NOMO-1 treated with DMSO at 0.1 percent for 48 hours (cell line): Measurements from ENCODE around the gene CCDC81.

ENCODE experiments used
- DNase-seq: peaks from one replicate; lab custom pipeline; 2025; ENCODE audit not compliant: unreplicated experiment; lab: John Stamatoyannopoulos, UW

Gene CCDC81

DNA sequence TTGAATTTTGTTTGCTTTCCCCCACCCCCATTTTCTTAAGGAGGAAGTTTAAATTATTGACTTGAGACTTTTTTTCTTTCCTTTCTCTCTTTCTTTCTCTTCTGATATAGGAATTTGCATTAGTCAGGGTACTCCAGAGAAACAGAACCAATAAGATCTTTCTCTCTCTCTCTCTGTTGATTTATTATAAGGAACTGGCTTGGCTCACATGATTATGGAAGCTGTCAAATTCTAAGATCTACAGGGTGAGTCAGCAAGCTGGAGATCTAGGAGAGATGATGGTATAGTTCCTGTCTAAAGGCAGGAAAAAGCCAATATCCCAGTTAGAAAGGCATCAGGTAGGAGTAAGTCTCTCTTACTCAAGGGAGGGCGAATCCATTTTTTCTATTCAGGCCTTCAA, 64.0 kb downstream of the CCDC81 start:
- DNase-seq = peak; percentile 27

DNA sequence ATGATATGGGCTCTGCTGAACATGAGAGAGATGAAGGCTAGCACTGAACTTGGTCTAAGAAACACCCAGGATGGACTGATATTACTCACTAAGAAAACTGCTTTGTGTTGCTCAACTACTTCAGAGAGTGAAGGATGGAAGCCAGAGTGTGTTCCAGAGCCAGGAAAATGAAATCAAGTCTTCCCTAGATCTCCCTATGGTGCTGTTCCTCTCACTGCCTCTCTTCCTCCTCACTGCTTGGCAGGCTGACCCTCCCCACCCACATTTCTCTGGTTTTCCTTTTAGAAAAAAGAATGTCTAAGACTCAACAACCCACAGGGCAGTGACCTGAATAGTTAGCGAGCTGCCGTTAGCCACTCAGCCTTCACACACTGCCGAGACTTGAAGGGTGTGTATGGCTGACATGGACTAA, 65.6 kb downstream of the CCDC81 start:
- no peak for DNase-seq

DNA sequence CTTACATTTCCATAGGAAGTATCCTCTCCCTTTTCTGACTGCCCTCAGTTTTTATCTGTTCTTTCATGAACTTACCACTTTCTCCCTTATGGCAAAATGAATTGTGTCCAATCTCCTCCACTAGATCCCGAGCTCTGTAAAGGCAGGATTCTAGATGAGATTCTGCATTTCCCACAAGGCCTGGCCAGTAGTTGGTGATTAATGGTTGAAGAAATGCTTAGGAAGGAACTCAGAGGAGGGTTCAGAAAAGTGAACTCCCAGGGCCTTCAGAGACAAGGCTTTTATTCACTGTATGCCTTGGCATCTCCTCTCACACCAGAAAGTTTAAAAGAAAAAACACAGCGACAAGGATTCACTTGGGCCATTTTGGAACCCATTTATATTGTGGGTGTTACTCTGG, 66.2 kb downstream of the CCDC81 start:
- DNase-seq = no peak

DNA sequence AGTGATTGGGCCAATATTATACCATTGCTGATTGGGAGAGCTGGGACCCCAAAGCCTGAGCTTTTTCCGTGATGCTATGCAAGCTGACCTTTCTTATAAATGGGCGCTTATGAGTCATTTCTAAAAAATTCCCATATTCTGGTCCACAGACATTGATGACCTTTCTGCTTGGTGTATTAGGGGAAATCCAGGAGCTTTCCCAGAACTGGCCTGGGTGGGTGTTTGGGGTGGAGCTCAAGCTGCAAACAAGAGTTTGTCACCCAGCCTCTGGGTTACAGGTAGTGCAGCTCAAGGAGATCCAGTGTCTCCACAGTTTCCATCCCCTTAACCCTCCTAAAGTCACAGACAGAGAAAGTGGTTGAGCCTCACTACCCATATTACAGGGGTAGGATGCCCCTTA, 67.7 kb downstream of the CCDC81 start:
- DNase-seq = no peak

DNA sequence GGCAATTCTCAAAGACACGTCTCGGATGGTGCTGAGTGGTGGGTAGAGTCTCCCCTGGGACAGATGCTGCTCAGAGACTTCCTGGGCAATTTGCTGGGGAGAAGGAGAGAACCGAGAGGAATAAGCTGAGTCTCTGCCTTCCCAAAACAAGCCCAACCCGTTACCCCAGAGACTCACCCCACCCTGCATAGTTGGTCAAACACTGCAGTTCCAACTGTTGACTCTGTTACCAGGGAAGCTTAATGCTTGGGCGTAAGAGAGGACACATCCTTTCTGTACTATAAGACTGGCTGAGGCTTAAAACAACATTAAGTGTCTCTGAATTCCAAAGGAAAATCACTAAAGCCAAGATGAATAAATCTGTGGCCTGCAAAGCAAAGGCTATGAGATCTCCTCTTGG, 68.1 kb downstream of the CCDC81 start:
- no peak for DNase-seq

DNA sequence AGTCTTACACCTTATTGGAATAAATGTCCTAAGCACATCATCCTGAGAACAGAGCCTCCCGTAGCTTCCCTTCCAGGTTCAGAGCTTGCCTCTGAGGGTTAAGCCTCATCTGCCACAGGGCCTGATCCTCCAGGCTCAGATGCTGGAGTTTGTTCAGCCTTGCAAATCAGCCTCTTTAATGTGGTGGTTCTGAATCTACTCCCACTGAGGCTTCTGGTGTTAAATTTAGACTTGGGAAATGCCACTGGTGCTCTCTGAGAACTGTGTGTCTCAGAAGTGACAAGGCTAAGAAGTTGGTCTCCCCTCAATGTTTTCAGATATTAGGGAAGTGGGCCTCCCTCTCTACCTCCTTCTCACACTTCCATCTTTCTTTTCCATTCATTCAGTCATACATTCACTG, 68.7 kb downstream of the CCDC81 start:
- DNase-seq = no peak

DNA sequence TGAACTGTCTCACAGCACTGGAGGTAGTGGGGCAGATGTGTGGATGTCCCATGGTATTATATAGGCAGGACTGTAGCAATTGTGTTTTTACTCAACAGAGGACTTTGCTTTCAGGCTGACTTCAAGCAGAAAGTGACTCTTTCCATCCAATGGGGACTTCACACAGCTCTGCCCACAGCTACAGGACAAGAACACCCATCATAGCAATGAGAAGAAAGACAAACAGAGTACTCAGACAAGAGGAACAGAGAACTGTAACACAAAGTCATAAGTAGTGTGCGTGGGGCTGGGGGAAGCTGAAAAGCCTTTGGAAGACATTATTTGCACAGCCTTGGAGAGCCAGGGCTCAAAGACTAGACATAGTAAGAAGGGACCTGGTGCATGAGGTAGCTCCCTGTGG, 70.3 kb downstream of the CCDC81 start:
- no peak for DNase-seq

DNA sequence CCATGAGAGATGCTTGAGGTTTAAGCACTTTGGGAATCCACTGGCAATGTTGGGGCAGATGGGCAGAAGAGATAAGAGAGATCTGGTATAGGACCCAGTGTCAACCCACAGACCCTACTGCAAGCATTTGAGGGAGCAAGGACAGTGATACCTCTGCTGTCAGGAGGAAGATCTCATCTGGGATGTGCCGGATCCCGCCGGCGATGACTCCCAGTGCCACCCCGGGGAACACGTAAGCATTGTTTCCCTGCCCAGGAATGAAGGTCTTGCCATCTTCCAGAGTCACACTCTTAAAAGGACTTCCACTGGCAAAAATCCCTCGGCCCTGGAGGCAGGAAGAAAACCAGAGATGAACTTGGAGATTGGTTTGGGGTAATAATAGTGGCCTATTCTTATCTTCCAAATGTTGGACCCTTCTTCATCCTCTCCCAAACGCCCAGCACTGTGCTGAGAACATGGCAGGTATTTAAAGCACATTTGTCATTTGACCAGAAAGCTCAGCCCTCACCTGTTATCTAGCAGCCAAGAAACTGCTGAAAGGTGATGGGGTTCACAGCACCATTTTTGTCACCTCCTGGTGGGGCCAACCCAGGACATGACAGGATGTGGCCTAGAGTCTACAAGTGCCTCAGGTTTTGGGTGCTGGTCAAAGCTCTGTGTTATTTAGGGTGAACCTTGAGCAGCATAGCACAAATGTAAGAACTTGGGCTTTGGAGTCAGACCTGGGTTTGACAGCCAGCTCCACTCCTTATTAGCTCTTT, 71.7 kb downstream of the CCDC81 start:
- no peak for DNase-seq

DNA sequence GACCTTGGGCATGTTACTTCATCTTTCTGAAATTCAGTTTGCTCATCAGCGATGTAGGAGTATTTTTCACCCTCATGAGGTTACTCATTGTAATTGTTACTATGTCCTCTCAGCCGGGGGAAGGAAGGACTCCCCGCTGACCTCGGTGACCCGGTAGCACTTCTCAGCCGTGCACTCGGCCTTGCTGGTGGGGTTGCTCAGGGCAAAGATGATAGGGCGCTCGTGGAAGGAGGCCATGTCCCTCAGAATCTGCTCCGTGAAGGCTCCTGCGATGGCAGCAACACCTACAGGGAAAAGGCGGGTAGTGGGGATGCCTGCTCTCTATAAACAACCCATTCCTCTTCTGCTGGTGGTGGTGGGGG, 72.2 kb downstream of the CCDC81 start:
- no peak for DNase-seq

DNA sequence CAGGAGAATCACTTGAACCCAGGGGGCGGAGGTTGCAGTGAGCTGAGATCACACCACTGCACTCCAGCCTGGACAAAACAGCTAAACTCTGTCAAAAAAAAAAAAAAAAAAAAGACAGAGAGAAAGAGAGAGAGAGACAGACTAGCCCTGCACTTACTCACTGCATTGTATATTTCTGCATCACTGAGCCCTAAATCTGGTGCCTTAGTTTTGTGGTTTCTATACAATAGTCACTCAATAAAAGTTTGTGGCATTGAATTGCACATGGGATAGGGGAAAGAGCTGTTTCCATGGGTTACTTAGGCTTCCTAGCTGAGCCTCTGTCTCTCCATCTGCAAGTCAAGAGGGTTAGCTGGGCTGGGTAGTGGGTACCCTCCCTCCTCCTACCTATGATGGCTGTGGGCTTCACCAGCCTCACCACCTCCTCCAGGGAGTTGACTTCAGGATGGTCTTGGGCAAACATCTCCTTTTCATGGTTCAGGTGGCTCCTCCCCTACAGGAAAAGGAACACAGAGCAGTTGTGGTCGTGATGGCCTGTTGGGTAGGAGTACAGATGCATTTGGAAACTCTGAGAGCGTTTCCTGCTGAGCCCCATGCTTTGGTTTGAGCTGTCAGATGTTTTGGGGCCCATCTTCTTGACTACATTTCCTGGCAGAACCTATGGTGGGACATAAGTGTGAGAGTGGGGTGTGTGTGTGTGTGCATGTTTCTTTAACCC, 73.2 kb downstream of the CCDC81 start:
- DNase-seq = no peak

DNA sequence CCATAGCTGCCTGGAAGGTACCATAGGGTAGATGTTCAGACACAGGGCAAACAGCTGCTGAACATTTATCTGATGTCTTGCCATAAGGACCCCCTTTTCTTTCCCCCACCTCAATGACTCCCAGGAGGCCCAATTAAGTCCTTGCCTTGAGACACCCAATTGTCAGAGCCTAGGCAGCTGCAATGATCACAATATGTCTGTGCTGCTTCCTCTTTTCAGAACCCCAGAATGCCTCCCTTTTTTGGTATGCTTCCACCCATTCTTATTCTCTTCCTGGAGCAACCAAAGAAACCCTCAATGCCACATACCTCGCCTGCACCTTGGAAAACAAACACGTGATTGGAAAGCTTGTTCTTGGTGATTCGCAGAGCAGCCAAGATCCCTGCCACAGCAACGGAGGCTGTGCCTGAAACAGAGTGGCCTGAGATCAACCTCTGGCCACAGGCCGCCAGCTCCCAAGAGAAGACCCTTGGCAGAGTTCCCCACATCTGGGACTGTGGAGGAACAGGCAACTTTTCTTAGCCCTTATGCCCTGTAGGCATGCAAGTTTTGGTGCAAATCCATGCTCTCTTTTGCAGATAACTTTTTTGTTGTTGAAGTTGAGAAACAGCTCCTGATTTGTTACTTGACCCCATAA, 75.4 kb downstream of the CCDC81 start:
- no peak for DNase-seq

DNA sequence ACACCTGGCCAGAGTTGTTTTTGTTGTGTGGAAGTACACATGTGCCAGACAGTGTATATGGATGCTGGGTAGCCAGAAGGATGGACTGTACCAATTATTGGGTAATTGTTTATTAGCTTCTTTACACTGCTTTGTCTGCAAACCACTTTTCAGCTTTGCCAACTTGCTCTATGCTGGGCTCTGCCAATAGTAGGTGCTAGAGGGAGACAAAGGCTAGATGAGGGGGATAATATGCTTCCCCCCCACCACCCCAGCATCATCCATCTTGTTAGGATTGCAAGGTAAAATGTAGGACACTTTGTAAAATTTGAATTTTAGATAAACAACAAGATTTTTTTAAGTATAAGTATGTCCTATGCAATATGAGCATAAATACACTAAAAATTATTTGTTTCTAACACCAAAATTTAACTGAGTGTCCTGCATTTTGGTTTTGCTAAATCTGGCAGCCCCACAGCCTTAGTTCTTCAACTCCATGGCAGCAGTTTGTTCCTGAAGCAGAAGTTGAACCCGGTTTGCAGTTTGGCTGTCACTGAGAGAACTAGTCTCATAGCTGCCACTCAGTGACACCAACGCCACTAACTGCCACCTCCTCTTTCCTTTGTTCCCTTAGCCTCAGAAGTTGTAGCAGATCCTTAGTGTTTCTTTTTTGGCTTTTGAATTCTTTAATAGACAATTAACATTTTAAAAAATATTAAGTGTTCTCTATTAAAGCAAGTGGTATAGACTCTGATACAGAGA, 78.8 kb downstream of the CCDC81 start:
- peak; percentile 18 for DNase-seq

DNA sequence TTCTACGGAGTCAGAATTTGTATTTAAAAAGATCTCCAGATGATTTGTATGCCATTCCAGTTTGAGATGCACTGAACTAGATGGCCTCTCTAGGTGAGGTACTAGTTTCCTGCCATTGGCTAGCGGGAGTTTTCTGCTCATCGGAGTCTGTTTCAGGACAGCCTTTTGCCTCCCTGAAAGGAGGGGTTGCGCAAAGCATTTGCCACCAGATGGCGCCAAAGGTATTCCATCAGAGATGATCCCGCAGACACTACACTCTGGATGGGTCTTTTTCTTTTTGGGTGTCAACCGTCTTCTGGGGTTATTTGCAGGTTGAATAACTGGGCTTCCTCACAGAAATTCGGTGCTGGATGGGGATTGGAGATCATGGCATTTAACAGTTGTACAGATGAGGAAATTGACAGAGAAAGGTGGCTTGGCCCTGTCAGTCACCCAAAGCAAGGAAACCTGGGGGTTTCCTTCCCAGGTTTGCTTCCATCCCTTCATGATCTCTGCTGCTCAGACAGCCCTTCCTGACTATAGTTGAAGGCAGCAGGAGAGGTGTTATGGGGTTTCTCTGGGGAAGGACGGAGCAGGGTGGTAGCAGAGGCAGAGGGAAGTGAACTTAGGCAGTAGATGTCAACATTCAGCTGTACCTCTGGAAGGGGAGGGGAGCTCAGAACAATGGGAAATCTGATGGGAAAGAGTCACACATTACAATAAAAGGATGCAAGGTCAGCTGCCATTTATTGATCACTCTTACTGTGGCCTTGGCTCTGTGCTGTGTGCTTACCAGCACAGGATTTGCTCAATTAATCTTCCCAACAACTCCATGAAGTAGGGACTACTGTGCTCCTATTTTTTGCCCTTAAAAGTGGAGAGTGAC, 81.6 kb downstream of the CCDC81 start:
- peak; percentile 63 for DNase-seq

DNA sequence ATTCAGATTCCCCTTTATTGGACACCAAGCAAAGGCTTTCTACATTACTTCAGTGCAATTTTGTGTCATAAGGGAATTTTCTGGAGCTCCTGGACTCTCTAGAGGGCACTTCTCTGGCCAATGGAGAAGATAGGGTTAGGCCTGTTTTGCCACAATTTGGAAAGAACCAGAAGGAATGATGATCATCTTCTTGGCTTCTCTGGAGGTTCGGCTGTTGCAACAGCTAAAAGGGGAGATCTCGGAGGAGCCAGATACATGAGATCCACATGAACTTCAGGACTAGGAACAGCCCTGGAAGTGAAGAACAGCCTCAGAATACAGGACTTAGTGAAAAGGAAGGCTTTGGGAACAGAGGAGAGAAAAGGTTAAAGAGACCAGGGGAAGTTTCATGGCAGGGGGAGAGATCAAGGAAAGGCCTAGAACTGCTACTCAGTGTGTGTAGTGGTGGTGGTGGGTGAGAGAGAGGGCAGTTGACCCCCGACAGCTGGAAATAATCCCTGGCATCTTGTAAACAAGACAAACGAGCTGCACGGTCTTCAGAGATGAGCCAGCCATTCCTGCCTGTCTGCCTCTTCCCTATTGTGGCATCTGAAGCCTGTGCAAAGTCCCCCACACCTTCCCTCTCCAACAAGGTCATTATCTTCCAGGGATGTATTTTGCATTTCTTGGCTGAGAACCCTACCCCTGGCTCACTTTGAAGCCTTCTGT, 83.8 kb downstream of the CCDC81 start:
- DNase-seq = no peak

DNA sequence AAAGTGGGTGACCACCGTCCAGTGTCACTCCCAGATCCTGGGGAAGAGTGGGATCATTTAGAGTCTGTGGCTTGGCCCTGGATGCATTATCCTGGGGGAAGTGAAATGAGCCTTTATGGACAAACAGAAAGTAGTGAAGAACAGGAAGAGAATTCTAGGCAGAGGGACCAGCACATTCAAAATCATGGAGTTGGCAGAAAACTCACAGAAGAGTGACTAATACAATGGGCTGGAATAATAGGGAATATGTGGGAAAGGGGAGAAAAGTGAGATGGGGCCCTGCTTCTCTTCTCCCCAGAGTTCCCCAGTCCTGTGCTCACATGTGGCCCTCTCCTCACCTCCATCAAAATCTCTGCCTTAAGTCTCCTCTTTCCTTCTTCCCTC, 84.3 kb downstream of the CCDC81 start:
- no peak for DNase-seq

DNA sequence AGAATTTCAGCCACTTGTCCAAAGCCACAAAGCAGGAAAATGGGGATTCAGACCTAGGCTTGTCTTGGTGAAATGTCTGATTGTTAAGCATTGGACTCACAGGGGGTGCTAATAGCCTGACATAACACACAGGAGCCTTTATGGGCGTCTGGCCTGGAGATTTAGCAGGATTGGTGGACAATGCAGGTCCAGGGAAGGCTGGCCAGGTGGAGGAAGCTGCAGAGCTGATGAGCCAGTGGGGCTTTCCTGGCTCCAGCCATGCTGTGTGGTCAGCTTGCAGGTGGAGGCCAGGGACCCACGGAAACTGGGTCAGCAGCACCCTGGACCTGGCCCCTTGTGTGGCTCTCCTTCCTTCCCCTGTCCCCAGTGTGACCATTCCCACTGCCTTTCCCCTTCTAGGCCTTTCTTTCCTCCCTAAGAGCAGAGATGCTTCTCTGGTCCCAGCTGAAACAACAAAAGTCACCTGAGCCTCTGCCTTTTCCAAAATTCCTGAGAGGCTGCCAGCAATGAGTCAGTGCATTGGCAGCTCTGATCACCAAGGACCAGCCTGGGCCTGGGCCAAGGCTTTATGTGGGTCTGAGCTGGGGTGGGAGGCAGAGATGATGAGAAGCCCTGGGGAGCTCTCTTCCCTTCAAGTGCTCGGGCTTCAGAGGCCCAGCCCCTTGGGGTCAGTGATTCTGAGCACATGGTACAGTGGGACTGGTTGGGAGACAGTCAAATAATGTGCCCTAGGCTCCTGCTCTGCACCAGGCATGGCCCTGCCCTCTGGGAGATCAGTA, 85.2 kb downstream of the CCDC81 start:
- no peak for DNase-seq

DNA sequence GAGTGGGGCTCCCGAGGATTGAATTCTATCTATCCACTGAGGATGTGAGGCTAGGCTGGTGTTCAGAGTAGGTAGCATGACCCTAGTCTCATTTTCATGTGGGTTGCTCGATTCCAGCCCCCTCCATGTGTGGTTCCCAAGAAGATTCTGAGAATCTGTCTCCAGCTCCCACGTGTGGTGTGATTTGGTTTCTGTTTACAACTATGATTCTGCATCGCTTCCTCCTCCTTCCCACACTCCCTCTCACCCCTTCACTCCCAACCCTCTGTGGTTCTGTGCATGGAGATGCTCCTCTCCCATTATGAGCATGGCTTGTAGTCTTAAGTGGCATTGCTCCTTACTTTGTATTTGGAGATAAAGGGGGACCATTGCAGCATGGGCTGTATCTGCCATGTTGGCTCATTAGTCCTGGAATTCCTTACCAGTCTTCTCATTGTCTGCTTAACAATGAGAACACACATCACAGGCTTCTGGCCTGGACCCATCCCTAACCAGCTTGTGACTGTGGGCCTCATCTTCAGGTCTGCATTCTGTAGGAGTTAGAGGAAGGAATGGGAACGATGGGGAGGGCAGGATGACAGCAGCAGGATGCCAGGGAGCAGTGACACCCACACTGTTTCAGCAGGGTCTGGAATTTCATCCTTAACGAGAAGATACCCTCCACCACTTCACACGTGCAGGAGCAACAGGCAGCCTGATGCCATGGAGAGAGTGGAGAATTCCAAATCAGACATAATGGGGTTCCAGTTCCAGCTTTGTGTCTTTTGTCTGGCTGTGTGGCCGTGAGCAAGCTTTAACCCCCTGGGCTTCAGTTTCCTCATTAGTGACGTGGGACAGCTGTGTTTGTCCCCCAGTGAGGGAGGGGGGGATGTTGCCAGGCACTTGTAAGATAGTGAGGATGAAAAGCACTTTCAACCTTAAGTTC, 86.0 kb downstream of the CCDC81 start:
- DNase-seq = no peak

DNA sequence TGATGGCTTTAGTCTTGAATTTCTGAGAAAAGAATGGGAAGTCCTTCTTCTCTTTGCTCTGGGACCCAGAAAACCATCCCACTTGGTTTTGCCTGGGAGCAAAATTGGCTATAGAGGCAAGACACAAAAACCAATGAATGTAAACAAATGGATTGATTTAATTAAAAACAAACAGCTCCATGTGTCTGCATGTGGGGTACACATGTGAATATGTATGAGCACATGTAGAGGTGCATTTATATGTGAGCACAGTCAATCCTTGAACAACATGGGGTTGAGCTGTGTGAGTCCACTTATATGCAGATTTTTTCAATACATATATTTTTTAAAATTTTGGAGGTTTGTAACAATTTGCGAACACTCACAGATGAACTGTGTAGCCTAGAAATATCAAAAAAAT, 87.2 kb downstream of the CCDC81 start:
- DNase-seq = no peak
